GM10248 (cell line): ENCODE data around the gene NSD1.
"Not testable (repeated sequence)": the region's sequence is repeated elsewhere in the genome, so short reads cannot be mapped to it uniquely, and the experiment has no call there.

Experiments
- CTCF ChIA-PET: fragments of 300-600 bp; sonication (Branson Sonifier 250); formaldehyde crosslinking; extraction: SDS; loops from one replicate; lab custom pipeline; 2021; ENCODE audit warnings: antibody characterized with exemption; lab: Yijun Ruan, JAX
- POLR2A ChIA-PET: fragments of 350-650 bp; sonication (Branson Sonifier 250); formaldehyde crosslinking; extraction: SDS; loops from one replicate; lab custom pipeline; 2020; ENCODE audit warnings: antibody characterized with exemption; lab: Yijun Ruan, JAX
- DNase-seq: peaks from one replicate; pipeline ENCODE4 v3.0.0; 2012; ENCODE audit errors: extremely low spot score
- TF ChIP-seq, protein P1 (sequence below): IDR thresholded peaks from 2 replicates; pipeline ENCODE4 v1.5.1; 2012; ENCODE audit warnings: mild to moderate bottlenecking, low read depth; ENCODE audit errors: extremely low read depth, missing control alignments, control extremely low read depth

NSD1 gene

DNA sequence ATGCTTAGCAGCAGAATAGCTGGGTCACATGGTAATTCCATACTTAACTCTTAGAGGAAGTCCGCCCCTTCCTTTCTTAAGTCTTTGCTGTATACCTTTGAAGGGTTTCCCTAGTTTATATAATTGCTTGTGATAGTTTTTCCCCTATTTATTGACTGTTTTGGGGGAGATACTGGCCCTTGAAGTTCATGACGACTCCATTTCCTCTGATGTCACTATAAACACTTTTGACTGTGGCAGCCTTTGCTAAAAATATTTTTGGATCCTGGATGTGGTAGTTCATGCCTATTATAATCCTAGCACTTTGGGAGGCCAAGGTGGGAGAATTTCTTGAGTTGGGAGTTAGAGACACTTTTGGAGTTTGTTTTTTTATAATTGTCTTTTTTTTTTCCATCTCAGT lies 38.4 kb downstream of the NSD1 start:
- ChIA-PET POLR2A (no interaction called here), CTCF (interaction anchor here (1.7 kb wide), 1 partner anchor 138 kb away, joined by 5 read pairs; no protein-coding TSS in a partner anchor)
- TF ChIP-seq, protein P1, sequence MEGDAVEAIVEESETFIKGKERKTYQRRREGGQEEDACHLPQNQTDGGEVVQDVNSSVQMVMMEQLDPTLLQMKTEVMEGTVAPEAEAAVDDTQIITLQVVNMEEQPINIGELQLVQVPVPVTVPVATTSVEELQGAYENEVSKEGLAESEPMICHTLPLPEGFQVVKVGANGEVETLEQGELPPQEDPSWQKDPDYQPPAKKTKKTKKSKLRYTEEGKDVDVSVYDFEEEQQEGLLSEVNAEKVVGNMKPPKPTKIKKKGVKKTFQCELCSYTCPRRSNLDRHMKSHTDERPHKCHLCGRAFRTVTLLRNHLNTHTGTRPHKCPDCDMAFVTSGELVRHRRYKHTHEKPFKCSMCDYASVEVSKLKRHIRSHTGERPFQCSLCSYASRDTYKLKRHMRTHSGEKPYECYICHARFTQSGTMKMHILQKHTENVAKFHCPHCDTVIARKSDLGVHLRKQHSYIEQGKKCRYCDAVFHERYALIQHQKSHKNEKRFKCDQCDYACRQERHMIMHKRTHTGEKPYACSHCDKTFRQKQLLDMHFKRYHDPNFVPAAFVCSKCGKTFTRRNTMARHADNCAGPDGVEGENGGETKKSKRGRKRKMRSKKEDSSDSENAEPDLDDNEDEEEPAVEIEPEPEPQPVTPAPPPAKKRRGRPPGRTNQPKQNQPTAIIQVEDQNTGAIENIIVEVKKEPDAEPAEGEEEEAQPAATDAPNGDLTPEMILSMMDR, result no peak
- no peak for DNase-seq

DNA sequence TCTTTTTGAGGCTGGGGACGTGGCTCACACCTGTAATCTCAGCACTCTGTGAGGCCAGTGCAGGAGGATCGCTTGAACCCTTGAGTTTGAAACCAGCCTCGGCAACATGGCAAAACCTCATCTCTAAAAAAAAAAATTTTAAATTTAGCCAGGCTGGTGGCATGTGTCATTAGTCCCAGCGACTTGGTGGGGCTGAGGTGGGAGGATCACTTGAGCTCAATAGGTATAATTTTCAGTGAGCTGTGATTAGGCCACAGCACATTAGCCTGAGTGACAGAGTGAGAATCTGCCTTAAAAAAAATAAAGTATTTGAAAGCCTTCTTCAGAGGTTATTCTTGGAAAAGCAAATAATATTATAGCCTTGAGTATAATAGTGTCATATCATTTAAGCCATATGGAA lies 41.8 kb downstream of the NSD1 start:
- DNase-seq, result no peak
- TF ChIP-seq, protein P1, result no peak
- CTCF ChIA-PET, result interaction anchor here (0.9 kb wide), 1 partner anchor 9 kb away, joined by 3 read pairs; no protein-coding TSS in a partner anchor
- POLR2A ChIA-PET, result no interaction called here

DNA sequence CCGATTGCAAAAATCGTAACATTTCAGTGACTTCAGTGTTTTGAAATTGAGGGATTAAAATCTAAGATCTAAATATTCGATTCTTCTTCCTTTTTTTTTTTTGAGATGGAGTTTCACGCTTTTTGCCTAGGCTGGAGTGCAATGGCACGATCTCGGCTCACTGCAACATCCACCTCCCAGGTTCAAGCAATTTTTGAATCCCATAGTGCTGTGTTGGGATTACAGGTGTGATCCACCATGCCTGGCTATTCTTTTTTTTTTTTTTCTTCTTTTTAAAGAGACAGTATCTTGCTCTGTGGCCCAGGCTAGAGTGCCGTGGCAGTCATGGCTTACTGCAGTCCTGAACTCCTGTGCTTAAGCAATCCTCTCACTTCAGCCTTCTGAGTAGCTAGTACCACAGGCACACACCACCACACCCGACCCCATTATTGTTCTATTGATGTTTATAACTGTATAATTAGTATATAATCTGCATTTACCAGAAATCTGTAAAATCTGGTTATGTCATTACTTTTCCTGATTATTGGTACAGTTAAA lies 42.7 kb downstream of the NSD1 start:
- TF ChIP-seq, protein P1, result no peak
- ChIA-PET POLR2A (no interaction called here), CTCF (interaction anchor here (1.0 to 1.4 kb wide), 4 partner anchors 12 to 105 kb away, joined by 4 to 5 read pairs (median 4); no protein-coding TSS in a partner anchor)
- no peak for DNase-seq

DNA sequence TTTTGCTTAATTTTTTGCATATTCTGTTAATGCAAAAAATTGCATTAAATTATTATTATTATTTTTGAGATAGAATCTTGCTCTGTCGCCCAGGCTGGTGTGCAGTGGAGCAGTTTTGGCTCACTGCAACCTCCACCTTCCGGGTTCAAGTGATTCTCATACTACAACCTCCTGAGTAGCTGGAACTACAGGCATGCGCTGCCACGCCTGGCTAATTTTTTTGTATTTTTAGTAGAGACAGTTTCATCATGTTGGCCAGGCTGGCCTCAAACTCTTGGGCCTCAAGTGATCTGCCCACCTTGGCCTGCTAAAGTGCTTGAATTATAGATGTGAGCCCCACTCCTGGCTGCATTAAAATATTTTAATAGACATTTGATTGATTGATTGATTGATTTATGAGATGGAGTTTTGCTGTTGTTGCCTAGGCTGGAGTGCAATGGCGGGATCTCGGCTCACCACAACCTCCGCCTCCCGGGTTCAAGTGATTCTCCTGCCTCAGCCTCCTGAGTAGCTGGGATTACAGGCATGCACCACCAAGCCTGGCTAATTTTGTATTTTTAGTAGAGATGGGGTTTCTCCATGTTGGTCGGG lies 44.4 kb downstream of the NSD1 start:
- CTCF ChIA-PET, result interaction anchor here (1.0 to 1.6 kb wide), 4 partner anchors 14 to 517 kb away, joined by 3 to 4 read pairs (median 3); no protein-coding TSS in a partner anchor
- DNase-seq, POLR2A ChIA-PET: not testable (repeated sequence)

DNA sequence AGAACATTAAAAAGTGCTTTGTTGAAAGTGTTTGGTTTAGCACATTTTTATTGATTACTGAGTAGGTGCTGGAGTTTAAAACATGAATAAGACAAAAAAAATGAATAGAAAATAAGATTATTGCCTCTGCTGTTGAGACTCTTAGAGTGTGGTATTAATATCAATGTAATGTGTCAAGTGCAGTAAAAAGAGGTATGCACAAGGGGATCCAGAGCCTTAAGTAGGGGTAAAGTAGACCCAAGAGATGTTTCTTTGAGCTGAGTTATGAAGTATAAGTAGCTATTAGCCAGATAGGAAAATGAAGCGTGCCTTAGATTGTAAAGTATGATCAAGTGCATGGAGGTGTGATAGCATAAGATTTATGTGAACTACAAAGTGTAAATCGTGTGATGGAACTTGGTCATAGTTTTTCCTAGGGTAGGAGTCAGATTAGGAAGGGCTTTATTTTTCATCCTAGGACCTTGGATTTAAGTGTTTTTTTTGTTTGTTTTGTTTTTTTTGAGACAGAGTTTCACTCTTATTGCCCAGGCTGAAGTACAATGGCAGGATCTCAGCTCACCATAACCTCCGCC lies 45.2 kb downstream of the NSD1 start:
- no peak for DNase-seq
- TF ChIP-seq, protein P1, result no peak
- ChIA-PET CTCF (interaction anchor here (0.9 to 1.3 kb wide), 3 partner anchors 9 to 67 kb away, joined by 3 to 5 read pairs (median 3); no protein-coding TSS in a partner anchor), POLR2A (no interaction called here)

DNA sequence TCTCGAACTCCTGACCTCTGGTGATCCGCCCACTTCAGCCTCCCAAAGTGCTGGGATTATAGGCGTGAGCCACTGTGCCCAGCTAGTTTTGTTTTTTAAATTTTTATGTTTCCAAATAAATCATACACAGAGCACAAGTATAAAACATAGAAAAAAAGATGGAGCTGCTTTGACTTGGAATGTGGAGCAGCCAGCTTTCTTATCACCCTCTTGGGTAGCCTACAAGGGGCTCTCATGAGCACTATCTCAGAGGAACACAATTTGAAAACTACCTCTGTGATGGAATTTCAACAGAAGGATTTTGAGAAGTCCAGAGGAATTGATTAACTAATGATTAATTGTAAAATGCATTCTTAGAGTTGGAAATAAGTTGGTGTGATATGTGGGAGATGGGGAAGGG lies 45.9 kb downstream of the NSD1 start:
- no peak for DNase-seq
- TF ChIP-seq, protein P1, result no peak
- ChIA-PET POLR2A (no interaction called here), CTCF (interaction anchor here (0.9 to 1.3 kb wide), 3 partner anchors 8 to 67 kb away, joined by 3 to 5 read pairs (median 3); no protein-coding TSS in a partner anchor)

DNA sequence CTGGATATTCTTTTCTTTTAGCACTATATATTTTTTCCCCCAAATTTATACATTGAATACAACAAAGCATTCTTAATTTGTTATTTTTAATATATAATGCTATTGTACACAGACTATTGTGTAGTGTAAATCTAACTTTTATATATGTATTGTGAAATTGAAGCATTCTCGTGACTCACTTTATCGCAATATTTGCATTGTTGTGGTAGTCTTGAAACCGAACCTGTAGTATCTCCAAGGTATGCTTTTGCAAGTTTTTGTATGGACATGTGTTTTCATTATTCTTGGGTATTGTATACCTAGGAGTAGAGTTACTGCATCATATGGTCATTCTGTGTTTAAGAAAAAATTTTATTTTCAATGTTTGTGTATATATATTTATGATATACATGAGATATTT lies 49.6 kb downstream of the NSD1 start:
- TF ChIP-seq, protein P1, result no peak
- ChIA-PET POLR2A (no interaction called here), CTCF (no interaction called here)
- no peak for DNase-seq
